ENCODE data around the gene RPUSD1.
"Not testable (repeated sequence)": the region's sequence is repeated elsewhere in the genome, so short reads cannot be mapped to it uniquely, and the experiment has no call there.

RPUSD1 gene

DNA sequence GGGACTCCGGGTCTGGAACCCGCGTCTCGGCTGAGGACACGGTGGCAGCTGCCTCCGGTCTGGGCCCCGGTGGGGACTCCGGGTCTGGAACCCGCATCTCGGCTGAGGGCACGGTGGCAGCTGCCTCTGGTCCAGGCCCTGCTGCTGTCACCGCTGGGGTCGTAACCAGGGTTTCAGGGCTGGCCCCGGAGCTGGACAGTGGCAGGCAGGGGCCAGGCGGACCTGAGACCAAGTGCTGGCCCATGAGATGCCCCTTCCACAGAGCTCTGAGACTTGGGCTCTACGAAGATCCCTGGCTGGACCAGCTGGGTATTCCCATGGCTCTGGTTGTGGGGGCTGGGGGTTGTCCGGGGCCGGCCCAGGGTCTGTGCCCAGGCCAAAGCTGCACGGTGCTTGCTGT is 3.8 kb downstream of the RPUSD1 start:
- DNase-seq (ENCODE audit: low spot score in 2 of 2), result no peak

DNA sequence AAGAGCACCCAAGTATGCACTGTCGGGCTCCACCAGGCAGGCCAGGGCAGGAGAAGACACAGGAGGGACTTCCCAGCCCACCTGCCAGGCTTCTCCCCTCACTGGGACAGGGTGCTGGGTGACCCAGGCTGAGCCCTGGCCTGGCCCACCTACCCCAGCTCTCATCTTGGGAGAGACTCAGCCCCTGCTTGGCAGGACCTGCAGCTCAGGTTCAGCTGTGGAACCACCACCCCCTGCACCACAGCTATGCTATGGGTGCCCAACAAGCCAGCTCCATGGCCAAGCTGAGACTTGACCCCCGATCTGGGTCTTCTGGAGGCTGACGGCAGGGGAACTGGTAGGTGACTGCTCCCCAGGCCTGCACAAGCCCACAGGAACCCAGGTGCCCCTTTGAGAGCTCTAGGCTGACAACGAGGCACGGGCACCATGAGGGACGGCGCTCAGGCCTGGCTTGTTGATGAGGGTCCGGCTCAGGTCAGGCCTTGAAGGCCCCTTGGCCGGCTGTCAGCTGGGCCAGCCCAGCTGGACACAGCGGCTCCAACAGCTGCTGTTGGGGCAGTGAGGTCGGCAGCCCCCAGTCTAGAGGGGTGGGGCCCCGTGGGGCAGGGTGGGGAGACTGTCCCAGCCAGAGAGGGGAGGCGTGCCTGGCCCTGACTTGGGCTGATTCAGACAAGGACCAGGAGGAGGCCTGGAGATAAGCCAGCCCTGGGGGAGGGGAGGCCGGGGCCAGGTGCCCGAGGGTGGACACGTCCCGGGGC is 4.6 kb downstream of the RPUSD1 start:
- no peak for ATAC-seq
- no peaks in the 10 kb centered on the region for H3K9me3 Mint-ChIP-seq
- H3K27ac Mint-ChIP-seq, result no peak overlapping the region
- no peak overlapping the region for H3K4me3 Mint-ChIP-seq
- peaks cover 12% of the 10 kb centered on the region for H3K4me1 Mint-ChIP-seq
- peaks cover 27% of the 10 kb centered on the region for H3K36me3 Mint-ChIP-seq
- no peak for DNase-seq (ENCODE audit: low spot score in 2 of 2)

More for the DNA sequence above, 3.8 kb downstream of the RPUSD1 start:
- H3K27ac Mint-ChIP-seq, result peak overlapping the region; percentile 85
- H3K4me1 Mint-ChIP-seq, result peaks cover 12% of the 10 kb centered on the region
- no peak for ATAC-seq
- no peaks in the 10 kb centered on the region for H3K9me3 Mint-ChIP-seq
- H3K36me3 Mint-ChIP-seq, result peaks cover 27% of the 10 kb centered on the region
- no peak overlapping the region for H3K4me3 Mint-ChIP-seq

DNA sequence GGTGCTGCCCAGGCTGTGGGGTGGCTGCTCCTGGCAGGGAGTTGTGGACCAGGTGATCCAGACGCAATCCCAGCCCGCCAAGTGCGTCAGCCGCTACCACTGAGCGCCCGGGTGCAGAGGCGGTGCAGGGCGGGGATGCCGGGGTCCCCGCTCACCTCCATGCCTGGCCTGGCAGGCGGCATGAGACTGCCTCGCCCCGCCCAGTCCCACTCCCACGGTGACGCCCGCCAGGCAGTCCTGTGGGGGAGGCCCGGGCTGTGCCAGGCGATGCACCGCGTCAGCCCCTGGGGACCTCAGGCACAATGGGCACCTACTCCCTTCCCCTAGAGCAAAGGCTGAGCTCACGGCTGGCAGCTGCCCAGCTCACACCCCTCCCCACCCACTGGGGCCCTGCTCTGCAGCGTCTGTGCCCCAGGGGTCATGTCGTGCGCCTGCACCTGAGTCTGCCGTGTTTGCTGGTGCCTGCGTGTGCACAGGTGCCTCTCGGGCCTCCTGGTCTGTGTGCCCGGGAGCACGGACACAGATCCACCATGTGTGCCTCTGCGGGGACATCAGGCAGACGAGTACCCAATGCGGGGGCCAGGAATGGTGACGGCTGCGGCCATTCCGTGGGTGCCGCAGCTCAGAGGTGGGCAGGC is 5.3 kb downstream of the RPUSD1 start:
- Mint-ChIP-seq H3K27ac (no peak overlapping the region), H3K9me3 (no peaks in the 10 kb centered on the region), H3K4me1 (peaks cover 14% of the 10 kb centered on the region), H3K36me3 (peaks cover 27% of the 10 kb centered on the region), H3K4me3 (no peak overlapping the region)
- ATAC-seq (no peak), DNase-seq (ENCODE audit: low spot score in 2 of 2) (no peak)

DNA sequence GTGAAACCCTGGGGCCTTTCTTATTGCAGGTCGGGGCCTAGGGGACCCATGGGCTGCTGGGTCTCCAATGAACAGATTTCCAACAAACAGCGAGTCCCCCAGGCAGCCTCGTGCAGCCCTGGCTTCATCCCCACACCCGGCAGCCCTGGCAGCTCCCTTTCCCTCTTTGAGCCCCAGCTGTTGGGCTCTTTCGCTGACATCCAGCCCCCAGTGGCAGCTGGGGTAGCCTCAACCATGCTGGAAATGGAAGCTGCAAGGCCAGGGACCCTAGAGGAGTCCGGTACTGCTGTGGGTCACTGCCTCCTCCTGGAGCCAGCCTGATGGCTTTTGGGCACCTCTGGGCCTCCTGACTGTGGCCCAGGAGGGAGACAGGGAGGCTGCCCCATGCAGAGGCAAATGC is 5.9 kb downstream of the RPUSD1 start:
- Mint-ChIP-seq H3K36me3 (peaks cover 22% of the 10 kb centered on the region), H3K4me1 (peaks cover 18% of the 10 kb centered on the region)
- no peak for ATAC-seq

DNA sequence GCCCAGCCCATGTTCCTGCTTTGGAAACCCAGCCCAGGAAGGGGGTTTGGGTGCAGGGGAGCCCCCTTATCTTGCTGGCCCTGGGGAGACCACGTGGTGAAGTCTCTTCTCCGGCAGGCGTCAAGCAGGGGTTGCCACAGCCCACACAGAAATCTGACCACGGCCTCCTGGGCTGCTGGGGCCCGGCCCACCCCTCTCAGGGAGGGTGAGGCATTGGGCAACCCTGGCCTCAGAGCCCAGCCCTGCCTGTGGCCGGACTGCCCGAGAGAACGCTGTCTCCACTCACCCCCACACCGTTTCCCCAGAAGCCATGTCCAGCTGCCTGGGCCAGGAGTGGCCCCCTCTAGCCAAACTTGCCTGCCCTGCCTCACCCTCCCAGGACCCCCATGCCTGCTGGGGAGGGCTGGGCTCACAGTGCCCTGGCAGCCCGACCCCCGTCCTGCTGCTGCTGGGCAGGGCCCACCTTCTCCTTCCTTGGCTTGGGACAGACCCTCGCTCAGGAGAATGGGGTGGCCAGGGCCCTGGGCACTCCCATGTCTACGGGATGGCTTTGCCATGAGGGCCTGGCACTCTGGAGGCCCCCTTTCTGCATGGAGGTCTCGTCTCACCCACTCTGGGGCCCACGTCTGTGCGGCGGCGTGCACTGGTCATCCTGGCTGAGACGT is 6.7 kb downstream of the RPUSD1 start:
- Mint-ChIP-seq H3K4me1 (peaks cover 12% of the 10 kb centered on the region), H3K27ac (no peak overlapping the region), H3K9me3 (no peaks in the 10 kb centered on the region), H3K4me3 (no peak overlapping the region), H3K36me3 (peaks cover 16% of the 10 kb centered on the region)
- ATAC-seq (no peak), DNase-seq (ENCODE audit: low spot score in 2 of 2) (no peak)

More for the DNA sequence above, 5.9 kb downstream of the RPUSD1 start:
- no peak for DNase-seq (ENCODE audit: low spot score in 2 of 2)
- no peaks in the 10 kb centered on the region for H3K9me3 Mint-ChIP-seq
- H3K27ac Mint-ChIP-seq, result no peak overlapping the region
- H3K4me3 Mint-ChIP-seq, result no peak overlapping the region

DNA sequence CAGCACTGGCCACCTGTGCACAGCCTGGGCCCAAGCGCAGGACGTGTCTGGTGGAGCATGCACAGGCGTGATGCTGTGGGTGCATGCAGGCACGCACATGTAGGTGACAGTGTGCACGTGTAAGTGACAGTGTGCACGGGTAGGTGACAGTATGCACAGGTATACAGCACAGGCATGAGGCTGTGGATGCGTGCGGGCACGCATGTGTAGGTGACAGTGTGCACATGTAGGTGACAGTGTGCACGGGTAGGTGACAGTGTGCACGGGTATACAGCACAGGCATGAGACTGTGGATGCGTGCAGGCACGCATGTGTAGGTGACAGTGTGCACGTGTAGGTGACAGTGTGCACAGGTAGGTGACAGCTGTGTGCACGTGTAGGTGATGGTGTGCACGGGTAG is 7.9 kb downstream of the RPUSD1 start:
- no peak overlapping the region for H3K27ac Mint-ChIP-seq
- DNase-seq (ENCODE audit: low spot score in 2 of 2), result no peak
- no peaks in the 10 kb centered on the region for H3K9me3 Mint-ChIP-seq
- H3K4me1 Mint-ChIP-seq, result peaks cover 11% of the 10 kb centered on the region
- H3K36me3 Mint-ChIP-seq, result peaks cover 5% of the 10 kb centered on the region
- H3K4me3 Mint-ChIP-seq, result no peak overlapping the region
- no peak for ATAC-seq

DNA sequence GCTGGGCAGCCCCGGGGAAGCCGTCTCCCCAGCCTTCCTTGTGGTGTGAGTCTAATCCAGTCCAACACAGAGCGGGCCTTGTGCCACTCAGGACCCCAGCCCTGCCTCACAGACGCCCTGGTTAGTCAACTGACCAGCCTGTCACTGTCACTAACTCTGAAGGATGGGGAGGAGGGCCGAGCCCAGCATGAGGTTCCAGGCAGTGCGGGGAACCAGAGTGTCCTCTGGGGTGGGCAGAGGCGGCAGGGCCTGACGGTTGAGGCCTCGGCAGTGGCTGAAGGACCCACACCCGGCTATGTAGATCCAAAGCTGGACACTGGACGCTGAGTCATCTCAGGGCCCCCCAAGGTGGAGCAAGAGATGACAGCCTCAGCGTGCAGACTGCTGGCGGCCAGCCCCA is 8.6 kb downstream of the RPUSD1 start:
- no peak overlapping the region for H3K4me3 Mint-ChIP-seq
- H3K9me3 Mint-ChIP-seq, result no peaks in the 10 kb centered on the region
- peaks cover under 1% of the 10 kb centered on the region for H3K36me3 Mint-ChIP-seq
- H3K27ac Mint-ChIP-seq, result no peak overlapping the region
- peaks cover 6% of the 10 kb centered on the region for H3K4me1 Mint-ChIP-seq
- DNase-seq (ENCODE audit: low spot score in 2 of 2) (no peak), ATAC-seq (no peak)

DNA sequence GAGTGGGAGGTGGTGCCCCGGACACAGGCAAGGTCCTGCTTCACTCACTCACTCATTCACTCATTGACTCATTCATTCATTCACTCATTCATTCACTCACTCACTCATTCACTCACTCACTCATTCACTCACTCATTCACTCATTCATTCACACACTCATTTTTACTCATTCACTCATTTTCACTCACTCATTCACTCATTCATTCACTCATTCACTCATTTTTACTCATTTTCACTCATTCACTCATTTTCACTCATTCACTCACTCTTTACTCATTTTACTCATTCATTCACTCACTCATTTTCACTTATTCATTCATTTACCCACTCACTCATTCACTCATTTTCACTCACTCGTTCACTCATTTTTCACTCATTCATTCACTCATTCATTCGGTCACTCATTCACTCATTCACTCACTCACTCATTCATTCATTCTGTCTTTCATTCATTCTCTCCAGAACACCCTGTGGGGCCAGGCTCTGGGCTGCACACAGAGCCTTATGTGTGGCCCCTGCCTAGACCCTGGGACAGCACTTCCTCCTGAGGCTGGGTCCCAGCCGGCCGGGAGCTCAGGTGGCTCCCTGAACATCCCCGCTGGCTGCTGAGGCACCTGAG is 9.2 kb downstream of the RPUSD1 start:
- H3K4me3 Mint-ChIP-seq, result no peak overlapping the region
- ATAC-seq (no peak), DNase-seq (ENCODE audit: low spot score in 2 of 2) (no peak)
- H3K4me1 Mint-ChIP-seq, result peaks cover 6% of the 10 kb centered on the region
- no peaks in the 10 kb centered on the region for H3K9me3 Mint-ChIP-seq
- no peaks in the 10 kb centered on the region for H3K36me3 Mint-ChIP-seq
- H3K27ac Mint-ChIP-seq, result no peak overlapping the region

DNA sequence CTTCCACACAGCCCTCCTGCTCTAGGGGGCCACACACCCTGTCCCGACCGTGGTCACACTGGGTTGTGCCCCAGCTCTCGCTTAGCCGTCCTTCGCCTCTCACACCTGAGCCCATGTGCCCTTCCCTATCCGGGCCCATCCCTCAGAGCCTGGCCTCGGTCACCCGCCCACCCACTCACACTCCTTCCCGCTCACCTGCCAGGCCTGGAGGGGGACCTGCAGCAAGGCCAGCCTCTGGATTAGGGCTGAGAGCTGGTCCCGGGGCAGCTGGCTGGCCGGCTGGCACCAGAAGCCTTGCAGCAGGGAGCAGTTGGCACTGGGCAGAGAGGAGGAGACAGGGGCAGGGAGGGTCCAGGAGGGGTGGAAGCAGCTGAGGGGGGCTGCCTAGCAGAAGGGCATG is 9.7 kb downstream of the RPUSD1 start:
- no peak for DNase-seq (ENCODE audit: low spot score in 2 of 2)
- Mint-ChIP-seq H3K27ac (no peak overlapping the region), H3K4me3 (no peak overlapping the region), H3K36me3 (no peaks in the 10 kb centered on the region), H3K4me1 (peaks cover 6% of the 10 kb centered on the region), H3K9me3 (no peaks in the 10 kb centered on the region)
- ATAC-seq, result no peak

DNA sequence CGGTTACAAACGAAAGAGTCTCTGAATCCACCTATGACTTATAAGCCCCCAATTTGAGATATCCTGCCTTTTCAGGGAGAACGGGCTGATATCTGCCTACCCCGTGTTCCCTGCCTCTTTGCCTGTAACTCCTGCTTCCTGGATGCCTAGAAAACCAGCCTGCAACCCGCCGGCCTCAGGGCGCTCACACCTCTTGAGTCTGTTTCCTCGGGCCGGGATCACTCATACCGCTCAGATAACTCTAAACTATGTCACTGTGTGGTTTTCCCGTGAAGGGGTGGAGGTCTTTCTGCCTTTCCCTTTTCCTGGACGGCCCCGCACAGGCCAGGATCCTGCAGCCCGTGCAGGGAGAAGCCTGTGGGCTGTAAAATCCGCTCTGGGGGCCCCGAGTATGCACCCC is 10.4 kb downstream of the RPUSD1 start:
- no peak for ATAC-seq
- H3K4me1 Mint-ChIP-seq, result peaks cover 6% of the 10 kb centered on the region
- H3K9me3 Mint-ChIP-seq, result no peaks in the 10 kb centered on the region
- DNase-seq (ENCODE audit: low spot score in 2 of 2), result no peak
- H3K4me3 Mint-ChIP-seq, result no peak overlapping the region
- no peak overlapping the region for H3K27ac Mint-ChIP-seq
- no peaks in the 10 kb centered on the region for H3K36me3 Mint-ChIP-seq

DNA sequence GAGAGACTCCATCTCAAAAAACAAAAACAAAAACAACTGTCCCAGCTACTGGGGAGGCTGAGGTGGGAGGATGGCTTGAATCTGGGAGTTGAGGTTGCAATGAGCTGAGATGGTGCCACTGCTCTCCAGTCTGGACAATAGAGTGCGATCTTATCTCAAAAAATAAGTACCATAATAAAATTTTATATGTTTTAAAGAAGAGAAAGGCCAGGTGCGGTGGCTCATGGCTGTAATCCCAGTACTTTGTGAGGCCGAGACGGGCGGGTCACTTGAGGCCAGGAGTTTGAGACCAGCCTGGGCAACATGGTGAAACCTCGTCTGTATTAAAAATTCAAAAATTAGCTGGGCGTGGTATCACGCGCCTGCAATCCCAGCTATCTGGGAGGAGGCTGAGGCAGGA is 11.4 kb downstream of the RPUSD1 start:
- no peak for ATAC-seq
- Mint-ChIP-seq H3K4me3 (no peak overlapping the region), H3K9me3 (no peaks in the 10 kb centered on the region), H3K27ac (no peak overlapping the region), H3K36me3 (no peaks in the 10 kb centered on the region), H3K4me1 (peaks cover 6% of the 10 kb centered on the region)
- no peak for DNase-seq (ENCODE audit: low spot score in 2 of 2)

DNA sequence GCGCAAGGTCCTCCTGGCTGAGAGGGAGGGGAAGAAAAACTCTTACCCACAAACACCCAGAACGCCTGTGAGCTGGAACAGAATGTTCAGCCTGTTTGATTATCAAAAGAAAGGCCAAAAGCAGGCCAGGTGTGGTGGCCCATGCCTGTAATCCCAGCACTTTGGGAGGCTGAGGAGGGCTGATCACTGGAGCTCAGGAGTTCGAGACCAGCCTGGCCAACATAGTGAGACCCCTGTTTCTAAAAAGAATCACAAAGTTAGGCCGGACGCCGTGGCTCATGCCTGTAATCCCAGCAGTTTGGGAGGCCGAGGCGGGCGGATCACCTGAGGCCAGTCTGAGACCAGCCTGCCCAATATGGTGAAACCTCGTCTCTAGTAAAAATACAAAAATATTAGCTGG is 11.9 kb downstream of the RPUSD1 start:
- not testable (repeated sequence) for ATAC-seq; H3K4me1 Mint-ChIP-seq; H3K36me3 Mint-ChIP-seq; H3K27ac Mint-ChIP-seq; DNase-seq (ENCODE audit: low spot score in 2 of 2); H3K4me3 Mint-ChIP-seq; H3K9me3 Mint-ChIP-seq

DNA sequence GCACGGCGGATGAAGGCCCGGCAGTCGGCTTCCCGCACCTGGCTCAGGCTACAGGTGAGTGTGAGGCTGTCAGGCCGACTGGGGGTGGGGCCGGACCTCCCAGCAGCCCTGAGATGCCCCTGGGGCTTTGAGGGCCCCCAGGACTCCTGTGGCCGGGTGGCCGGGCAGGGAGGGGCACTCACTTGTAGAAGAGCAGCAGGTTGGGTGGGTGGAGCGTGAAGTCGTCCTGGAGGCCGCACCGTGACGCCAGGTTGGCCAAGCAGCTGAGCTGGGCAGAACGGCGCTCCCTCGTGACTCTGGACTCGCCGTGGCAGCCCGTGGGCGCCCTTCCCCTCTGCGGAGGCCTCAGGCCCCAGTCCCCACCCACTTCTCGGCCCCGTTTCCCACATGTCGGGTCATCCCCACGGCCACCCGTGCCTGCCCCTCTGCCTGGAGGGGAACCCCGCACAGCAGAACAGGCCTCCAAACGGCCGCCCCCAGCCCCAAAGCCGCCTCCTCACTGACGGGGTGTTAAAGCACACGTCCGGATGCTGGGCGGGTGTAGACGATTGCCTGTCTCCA is 12.9 kb downstream of the RPUSD1 start:
- Mint-ChIP-seq H3K4me3 (no peak overlapping the region), H3K36me3 (no peaks in the 10 kb centered on the region), H3K9me3 (no peaks in the 10 kb centered on the region), H3K27ac (no peak overlapping the region), H3K4me1 (peaks cover 6% of the 10 kb centered on the region)
- ATAC-seq (no peak), DNase-seq (ENCODE audit: low spot score in 2 of 2) (no peak)

DNA sequence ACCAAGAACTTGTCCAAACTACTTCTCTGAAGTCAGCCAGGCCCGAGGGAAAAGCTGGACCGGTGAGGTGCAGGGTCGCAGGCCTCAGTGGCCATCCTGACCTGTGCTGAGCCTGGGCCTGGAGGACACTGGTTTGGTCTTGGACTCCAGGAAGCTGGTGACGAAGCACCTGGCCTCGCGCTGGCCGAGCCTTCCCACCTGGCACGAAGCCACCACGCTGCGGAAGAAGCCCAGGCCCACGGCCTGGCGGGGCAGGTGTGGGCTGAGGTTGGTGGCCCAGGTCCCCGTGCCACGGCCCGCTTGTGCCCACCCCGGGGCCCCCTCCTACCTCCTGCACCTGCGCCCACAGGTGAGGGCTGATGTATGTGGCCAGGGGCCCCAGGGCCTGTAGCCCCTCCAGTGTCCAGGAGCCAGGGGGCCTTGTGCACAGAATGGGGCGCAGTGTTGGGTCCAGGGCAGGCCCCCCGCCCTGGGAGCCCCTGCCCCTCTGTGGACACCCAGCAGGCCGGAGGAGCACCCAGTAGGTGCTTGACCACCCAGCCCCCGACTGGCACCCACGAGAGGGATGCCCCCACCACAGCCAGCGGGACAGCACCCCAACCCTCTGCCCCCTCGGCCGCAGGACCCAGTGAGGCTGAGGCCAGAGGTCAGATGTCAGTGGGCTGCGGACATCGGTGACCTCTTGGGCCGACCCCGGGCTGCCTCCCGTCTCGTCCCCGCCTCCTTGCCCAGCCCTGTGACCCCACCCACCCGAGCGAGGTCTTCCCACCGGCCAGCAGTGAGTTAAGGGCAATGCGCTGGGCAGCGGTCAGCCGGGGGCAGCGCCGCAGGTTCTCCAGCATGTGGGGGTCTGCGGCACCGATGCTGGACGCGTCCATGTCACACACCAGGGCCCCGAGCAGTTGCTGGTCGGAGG is 13.8 kb downstream of the RPUSD1 start:
- Mint-ChIP-seq H3K27ac (no peak overlapping the region), H3K4me1 (peaks cover 6% of the 10 kb centered on the region), H3K36me3 (no peaks in the 10 kb centered on the region), H3K4me3 (no peak overlapping the region), H3K9me3 (no peaks in the 10 kb centered on the region)
- ATAC-seq (no peak), DNase-seq (ENCODE audit: low spot score in 2 of 2) (no peak)
